ENCODE data around the gene INPP5A.
"Not testable (repeated sequence)": the region's sequence is repeated elsewhere in the genome, so short reads cannot be mapped to it uniquely, and the experiment has no call there.

Gene INPP5A

DNA sequence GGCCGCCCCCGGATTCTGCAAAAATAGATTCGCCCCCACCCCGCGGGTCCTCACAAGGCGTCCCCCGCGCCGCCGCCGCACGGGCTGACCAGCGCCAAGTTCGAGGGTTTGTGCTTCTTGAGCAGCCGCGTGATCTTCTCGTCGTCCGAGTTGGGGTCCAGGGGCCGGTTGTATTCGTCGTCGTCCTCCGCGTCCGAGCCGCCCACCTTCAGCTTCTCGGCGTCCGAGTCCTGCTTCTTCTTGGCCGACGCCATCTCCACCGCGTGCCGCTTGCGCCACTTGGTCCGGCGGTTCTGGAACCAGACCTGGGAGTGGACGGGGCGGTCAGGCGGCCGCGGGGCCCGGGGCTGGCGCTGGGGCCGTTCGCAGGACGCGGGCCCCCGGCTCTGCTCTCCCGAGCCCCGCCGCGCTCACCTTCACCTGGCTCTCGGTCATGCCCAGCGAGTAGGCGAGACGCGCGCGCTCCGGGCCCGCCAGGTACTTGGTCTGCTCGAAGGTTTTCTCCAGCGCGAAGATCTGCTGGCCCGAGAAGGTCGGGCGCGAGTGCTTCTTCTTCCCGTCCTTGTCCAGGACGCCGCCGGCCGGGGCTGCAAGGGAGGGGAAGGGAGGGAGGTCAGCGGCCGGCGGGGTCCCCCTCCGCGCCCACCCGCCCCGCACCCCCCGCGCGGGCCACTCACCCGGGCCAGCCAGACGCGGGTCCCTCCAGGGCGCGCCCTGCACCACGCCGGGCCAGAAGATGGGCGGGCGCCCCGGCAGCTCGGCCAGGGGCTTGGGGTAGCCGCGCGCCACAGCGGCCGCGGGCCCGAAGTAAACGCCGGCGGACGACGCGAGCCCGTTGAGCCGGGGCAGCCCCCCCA, 247.5 kb downstream of the INPP5A start:
- in situ Hi-C loops (cut with HindIII; ENCODE audit: low sequenced_read_pairs), result no loop called here

DNA sequence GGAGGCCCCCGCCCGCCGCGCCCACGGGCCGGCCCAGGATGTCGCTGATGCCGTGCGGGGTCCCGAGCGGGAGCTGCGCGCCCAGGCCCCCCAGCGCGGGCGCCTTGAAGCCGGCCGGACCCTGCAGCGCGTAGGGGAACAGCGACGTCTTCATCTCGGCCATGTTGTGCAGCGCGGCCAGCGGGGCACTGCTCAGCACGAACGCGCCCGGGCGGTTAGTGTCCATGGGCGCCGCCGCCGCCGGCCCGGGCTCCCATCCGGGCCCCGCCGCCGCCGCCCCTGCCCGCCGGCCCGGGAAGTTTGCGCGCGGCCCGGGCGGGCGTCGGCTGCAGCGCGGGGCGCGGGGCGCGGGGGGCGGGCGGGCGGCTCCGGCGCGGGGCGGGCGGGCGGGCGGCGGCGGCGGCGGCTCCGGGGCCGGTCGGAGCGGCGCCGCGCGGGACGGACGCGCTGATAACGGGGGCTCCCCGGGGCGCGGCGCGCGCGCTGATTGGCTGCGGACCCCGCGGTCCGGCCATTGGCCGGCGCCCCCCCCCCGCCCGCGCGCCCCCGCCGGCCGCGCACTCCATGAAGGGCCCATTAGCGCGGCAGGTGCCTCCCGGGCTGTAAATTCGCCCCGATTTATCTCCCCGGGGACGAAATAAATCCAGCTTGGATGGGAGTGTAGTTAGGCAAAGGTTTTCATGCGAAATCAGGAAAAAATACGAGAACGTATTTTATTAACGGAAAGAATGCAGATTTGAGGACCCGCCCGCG, 248.3 kb downstream of the INPP5A start, which contains the start of gene NKX6-2:
Gene NKX6-2, minus strand, starts transcription at position 425 of the 753 bp plus-strand sequence. Its CDS starts 199 bp downstream, at position 226.
- in situ Hi-C loops (cut with HindIII; ENCODE audit: low sequenced_read_pairs), result no loop called here

DNA sequence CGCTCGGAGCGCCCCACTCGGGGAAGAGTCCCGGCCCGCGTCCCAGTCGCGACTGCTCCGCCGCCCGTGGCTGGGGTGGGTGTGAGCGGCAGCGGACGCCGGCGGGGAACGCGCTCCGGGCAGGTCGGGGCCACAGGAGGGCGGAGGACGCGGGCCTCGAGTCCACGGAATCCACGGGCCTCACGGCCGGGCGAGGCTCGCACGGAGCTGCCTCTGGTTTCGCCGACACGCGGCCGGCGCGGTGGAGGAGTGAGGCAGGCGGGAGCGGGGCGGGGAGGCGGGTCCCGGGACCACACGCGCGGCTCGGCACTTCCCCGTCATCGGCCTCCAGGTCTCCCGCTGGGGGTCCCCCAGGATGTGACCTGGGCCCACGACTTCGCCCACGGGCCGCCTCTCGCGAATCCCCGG, 248.9 kb downstream of the INPP5A start:
- in situ Hi-C loops (cut with HindIII; ENCODE audit: low sequenced_read_pairs), result no loop called here

DNA sequence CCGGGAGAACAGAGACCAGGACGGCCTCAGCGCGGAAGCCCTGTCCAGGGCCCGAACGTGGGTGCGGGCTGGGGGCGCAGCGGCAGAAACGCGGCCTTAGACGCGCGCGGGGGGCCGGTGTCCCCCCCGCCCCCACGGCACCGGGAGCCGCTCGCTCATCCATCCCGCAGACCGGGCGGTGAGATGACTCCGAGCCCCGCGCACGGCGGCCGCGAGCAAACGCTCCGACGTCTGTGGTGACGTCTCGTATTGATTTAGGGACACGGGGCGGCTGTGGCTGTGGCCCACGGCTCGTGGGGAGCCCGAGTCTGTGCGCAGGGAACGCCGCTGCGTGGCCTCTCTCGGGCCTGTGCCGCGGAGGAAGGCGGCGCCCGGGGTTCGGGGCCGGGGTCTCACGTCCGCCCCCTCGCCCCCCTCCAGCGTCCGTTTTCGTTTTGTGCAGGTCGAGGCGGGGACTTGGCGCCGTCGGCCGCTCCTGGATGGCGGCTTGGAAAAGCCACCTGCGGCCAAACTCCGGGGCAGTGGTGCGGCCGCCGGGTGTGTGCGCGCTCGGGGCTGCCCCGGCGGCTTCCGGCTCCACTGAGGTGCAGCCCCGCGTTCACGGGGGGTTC, 249.4 kb downstream of the INPP5A start:
- in situ Hi-C loops (cut with HindIII; ENCODE audit: low sequenced_read_pairs), result no loop called here

DNA sequence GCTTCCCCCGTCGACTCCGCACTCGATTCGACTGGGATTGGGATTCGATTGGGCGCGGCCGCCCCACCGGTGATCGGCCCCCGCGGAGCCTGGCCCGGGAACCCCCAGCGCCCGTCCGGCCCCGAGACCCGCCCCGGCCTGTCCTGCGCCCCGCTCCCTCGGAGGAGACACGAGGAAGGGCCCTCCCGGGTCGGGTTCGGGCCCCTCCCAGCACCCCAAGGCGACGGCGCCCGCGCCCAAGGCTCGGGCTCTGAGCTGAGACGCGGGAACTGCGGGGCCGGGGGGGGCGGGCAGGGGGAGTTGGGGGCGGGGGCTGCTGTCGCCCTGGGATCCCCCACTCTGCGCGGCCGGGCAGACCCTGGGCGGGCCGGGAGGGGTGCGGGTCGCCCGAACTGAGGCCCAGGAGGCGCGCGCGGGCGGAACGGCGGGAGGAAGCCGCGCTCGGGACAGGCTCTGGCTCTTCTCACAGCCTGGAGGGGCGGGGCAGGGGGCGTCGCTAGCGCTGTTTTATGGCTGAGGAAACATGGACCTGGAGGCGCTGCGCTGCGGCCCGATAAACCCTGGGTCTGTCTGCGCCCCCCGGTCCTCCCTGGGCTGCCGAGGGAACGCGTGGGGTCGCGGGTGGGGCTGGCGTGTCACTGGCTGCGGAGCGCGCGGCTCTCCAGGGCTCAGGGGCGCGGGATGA, 250.1 kb downstream of the INPP5A start:
- in situ Hi-C loops (cut with HindIII; ENCODE audit: low sequenced_read_pairs), result no loop called here

DNA sequence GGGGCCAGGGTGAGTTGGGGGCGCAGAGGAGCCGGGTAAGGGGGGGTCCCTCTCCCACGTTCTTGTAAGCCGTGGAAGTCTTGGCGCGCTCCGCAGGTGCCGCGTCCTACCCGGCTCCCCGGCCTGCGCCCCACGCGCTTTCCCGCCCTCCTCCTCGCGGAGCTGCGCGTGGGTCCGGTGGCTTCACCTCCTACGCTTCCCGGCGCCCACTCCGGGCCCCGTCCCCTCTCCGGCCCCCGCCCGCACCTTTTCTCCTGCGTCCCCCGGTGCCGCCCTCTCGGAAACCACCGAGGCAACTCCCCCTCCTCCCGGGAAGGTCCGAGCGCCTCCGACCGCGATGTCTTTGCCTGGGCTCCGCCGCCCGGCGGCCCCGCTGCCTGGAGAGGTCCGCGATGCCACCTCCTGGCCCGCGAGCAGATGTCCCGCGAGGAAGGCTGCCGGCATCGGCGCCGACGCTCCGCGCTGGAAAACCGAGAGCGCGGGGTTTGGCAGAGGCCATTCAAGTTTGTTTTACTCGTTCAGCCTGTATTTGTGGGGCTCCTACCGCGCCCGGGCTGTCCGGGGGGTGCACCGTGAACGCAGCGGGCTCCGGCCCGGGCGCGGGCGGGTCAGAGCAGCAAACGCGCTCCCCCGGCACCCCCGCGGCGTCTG, 250.7 kb downstream of the INPP5A start:
- in situ Hi-C loops (cut with HindIII; ENCODE audit: low sequenced_read_pairs), result no loop called here

DNA sequence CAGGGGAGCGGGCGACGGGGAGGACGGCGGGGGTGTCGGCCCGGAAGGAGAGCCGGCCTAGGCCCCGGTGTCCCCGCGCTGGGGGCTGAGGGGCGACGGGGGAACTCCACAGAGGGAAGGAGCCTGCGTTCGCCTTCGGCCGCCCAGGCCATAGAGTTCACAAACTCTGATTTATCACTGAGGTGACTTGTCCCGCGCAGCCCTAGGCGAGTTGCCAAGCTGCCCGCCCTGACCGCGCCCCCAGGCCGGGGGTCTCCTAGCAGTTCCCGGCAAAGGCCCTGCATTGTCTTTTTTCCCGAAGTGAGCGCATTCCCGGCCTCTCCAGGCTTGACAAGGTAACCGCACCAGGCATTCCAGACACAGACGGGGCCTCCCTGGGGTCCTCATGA, 251.2 kb downstream of the INPP5A start:
- in situ Hi-C loops (cut with HindIII; ENCODE audit: low sequenced_read_pairs), result no loop called here

DNA sequence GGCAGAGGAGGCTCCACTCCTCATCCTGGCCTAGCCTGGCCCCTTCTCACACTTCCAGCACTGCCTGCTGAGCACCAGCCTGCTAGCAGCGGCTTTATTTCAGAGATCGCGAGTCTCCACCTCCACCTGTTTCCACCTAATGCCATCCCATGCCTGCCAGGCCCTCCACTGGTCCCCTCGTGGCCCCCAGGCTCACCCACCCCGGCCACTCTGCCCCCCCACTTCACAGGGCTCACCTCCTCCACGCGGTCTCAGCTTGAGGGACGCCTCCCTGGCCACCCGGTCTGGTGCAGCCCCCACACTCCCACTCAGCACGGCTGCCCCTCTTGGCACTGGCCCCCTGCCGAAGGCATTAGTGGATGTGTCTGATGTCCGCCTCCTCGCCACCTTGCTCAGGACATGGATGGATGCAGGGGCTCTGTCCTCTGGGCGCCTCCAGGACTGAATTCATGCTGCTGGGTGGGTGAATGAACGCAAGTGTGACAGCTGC, 252.1 kb downstream of the INPP5A start:
- in situ Hi-C loops (cut with HindIII; ENCODE audit: low sequenced_read_pairs), result loop anchor here (5.0 kb wide), 1 partner anchor 97 kb away; no protein-coding TSS in a partner anchor

DNA sequence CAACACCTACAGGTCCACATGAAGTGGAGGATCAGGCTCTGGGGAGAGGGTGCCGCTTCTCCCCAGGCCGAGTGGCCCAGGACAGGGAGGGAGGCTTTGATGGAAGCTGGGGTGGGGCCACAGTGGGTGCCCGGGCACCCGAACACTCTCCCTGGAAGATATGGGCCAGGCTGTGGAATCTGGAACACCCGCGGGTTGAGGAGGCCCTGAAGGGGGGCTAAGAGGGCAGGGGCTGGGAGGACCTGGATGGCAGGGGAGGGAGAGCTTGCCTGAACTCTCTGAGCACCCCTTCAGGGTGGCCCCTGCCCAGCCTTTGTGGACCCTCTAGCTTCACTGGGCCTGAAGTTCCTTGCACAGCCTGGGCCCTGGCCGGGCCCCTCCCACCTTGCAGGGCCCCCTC, 252.9 kb downstream of the INPP5A start:
- in situ Hi-C loops (cut with HindIII; ENCODE audit: low sequenced_read_pairs), result loop anchor here (5.0 kb wide), 1 partner anchor 98 kb away; no protein-coding TSS in a partner anchor

DNA sequence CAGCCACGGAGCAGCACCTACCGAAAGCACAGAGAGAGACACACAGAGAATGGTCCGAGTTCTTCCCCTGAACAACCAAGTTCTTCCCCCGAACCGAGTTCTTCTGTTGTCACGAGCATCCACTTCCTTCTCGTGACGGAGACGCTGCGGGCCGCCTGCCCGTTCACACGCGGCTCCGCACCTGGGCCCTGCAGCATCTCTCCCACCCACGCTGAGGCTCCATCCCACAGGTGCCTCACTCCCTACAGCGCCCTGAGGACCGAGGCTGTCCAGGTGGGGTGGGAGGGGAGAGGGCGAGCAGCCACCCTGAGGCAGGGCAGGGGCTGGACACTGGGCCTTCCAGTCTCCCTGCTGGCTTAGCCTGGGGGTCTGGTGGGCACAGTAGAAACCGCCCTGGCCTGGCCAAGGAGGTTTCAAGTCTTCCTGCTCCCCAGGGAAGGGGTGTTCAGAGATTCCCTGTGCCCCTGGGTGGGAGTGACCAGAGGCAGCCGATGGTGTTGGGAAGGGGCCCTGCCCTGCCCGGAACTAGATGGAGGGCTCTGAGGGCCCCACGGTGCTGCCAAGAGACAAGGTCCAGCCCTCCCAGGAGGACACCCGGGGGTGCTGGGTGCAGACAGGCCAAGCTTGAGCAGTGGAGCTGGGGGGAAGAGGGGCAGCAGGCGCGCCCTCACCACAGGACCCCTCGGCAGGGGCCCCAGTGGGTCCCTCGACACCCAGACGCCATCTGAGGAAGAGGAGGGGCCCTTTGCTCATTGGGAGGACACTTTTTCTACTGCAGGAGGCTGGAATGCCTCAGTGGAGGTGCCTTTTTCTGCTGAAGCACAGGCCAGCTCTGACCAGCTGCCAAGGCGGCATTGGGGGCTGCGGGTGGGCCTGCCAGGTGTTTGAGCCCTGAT, 253.6 kb downstream of the INPP5A start:
- in situ Hi-C loops (cut with HindIII; ENCODE audit: low sequenced_read_pairs), result loop anchor here (5.0 kb wide), 1 partner anchor 99 kb away; no protein-coding TSS in a partner anchor

DNA sequence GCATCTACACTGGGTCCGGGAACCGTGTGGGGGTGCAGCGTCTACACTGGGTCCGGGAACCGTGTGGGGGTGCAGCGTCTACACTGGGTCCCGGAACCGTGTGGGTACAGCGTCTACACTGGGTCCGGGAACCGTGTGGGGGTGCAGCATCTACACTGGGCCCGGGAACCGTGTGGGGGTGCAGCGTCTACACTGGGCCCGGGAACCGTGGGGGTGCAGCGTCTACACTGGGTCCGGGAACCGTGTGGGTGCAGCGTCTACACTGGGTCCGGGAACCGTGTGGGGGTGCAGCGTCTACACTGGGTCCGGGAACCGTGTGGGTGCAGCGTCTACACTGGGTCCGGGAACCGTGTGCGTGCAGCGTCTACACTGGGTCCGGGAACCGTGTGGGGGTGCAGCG, 254.5 kb downstream of the INPP5A start:
- in situ Hi-C loops (cut with HindIII; ENCODE audit: low sequenced_read_pairs), result loop anchor here (5.0 kb wide), 1 partner anchor 100 kb away; no protein-coding TSS in a partner anchor

DNA sequence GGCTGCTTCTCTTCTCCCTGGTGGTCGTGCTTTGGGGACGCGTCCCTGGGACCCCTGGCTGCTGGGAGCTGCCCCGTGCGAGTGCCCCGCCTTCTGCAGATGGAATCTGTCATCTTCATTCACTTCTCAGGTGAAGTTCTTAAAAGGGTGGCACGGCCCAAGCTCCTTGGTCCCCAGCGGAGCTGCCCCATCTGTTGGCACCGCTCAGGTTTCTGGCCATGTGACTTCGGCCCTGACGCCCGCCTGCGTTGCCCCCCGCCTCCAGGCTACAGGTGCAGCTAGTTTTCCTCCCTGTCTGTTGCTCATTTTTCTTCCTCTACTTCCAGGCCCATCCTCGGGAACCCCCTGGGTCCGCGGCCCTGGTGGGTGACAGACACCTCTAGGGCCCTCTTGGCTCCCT, 255.2 kb downstream of the INPP5A start:
- in situ Hi-C loops (cut with HindIII; ENCODE audit: low sequenced_read_pairs), result loop anchor here (5.0 kb wide), 1 partner anchor 100 kb away; no protein-coding TSS in a partner anchor

DNA sequence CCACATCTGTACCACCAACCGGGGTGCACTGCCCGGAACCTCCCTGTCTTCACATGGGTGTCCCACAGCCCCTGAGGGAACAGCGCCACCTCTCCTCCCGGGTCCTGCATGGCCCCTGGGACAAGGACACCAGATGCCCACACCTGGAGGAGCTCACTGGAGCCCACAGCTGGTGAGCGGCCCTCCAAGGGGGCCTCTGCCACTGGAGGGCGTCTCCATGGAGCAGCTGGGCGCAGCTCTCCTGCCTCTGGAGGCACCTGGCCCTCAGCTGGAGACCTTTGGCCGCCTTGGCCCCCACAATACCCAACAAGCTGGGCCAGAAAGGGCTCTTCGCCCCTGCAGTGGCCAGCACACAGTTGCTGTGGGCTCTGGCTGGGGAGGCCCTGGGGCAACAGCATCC, 255.6 kb downstream of the INPP5A start:
- in situ Hi-C loops (cut with HindIII; ENCODE audit: low sequenced_read_pairs), result loop anchor here (5.0 kb wide), 1 partner anchor 101 kb away; no protein-coding TSS in a partner anchor

DNA sequence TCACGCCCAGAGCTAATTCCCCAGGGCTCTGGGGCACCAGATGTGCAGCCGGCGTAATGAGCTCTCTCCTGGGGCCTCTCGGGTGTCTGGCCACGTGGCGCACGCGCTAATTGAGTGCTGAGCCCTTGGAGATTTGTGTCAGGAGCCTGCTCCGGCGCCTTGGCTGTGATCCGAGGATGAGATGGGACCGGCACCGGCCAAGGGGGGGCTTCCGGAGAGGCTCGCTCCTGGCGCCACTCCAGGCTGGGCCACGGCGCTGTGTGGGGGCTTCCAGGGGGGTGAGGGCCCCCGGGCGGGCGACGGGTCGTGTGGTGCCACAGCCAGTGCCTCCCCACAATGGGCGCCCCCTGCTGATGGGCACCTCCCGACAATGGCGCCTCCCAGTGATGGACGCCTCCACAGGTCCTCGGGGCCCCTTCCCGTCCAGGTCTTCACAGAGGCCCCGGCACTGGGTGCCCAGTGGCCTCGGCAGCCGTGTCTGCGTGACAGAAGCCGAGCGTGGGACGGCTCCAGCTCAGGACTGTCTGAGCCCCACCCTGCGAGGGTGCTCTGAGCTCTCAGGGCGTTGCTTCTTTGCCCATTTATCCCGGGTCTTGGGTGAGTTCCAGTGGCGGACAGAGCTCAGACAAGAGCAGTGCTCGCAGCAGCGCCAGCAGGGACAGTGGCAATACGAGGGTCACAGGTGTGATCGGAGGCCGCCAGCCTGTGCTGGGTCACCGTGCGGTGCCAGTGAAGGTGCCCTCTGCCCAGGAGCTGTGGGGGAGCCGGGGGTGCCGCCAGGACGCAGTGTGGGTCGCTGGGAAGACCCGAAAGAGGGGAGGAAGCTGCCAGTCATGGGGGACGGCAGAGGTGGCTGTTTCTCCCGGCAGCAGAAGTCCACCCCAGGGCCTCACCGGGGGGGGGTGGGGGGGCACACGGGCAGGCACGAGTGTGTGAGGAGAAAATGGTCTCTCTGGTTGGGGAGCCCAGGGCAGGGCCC, 256.6 kb downstream of the INPP5A start:
- in situ Hi-C loops (cut with HindIII; ENCODE audit: low sequenced_read_pairs), result loop anchor here (5.0 kb wide), 1 partner anchor 102 kb away; no protein-coding TSS in a partner anchor

DNA sequence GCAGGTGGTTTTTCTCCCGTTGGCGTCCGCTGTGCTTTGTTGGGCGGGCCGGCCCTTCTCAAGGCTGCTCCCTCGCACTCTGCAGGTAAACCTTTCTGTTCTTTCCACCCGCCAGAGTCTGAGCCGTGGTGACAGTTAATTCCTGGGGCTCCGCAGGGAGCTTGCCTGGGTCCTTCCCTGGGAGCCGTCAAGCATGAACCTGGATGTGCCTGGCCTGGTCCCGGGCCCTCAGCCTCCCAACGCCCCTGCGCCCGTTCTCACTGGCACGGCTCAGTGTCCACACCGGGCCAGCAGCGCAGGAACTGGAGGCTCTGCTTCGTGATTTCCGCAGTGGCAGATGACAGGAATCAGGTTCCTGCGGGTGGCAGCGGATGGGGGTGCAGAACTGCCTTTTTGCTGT, 259.3 kb downstream of the INPP5A start:
- in situ Hi-C loops (cut with HindIII; ENCODE audit: low sequenced_read_pairs), result no loop called here

DNA sequence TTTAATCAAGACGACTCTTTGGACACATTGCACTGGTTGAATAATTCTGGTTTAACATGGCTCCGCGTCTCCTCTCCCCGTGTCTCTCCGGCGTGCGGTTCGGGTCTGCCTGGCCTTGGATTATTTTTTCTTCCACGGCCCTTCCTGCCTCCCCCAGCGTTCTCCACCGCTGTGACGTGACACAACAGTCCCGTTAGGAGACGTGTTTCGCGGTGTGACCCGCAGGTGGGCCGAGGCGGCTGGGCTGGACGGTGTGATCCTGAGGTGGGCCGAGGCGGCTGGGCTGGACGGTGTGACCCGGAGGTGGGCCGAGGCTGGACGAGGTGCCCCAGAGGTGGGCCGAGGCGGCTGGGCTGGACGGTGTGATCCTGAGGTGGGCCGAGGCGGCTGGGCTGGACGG, 260.4 kb downstream of the INPP5A start:
- in situ Hi-C loops (cut with HindIII; ENCODE audit: low sequenced_read_pairs), result not testable (repeated sequence)

DNA sequence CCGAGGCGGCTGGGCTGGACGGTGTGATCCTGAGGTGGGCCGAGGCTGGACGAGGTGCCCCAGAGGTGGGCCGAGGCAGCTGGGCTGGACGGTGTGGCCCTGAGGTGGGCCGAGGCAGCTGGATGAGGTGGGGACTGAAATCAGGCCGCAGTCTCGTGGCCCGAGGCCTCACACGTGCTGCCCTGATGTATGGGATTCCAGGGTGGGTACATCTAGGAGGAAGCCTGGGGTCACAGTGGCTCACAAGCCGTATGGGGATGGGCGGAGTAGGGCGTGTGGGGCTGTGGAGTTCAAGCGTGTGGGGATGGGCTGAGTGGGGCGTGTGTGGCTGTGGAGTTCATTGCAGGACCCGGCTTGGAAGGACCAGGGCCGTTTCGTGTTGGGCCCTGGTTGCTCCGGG, 260.8 kb downstream of the INPP5A start:
- in situ Hi-C loops (cut with HindIII; ENCODE audit: low sequenced_read_pairs), result no loop called here

DNA sequence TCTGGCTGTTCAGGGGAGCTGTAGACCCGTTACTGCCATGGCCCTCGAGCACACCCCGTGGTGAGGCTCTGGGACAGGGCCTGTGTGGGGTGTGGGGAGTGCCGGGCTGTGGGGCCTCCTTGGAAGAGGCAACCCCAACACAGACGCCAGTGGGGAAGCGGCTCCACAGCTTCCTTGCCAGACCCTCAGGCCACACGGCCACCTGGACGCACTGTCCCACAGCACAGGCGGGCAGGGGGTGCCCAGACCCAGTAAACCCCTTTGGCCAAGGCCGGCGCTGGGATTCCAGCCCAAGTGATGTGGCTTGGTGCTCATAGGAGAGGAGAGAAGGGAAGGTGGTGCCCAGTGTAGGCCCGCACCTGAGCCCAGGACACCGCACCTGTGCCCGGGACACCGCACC, 261.3 kb downstream of the INPP5A start:
- in situ Hi-C loops (cut with HindIII; ENCODE audit: low sequenced_read_pairs), result no loop called here
